Measurements from ENCODE around the gene RB1.

DNA sequence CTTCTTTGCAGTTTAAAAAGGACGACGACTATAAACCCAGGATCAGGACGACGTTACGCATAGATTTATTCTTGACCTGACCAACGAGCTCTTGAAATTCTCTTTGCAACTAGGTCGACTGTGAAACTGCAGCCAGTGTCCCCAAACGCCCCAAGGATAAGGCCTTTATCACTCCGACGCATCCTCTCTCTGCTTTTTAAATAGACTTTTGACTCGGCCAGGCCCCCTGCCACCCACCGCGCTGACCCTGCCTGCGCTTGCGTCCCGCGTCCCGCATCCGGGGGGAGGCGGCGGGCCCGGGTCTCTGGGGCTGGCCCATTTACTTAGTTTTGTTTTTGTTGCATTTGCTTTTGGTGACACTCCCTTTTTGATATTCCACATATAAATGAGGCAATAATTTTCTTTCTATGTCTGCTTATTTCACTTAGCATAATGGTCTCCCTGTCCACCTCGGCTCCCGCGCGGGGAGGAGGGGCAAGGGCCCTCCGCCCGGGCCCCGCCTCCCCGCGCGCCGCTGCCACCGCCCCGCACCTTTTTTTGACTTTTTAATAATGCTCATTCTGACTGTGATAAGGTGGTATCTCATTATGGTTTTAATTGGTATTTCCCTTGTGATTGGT lies 17.4 kb downstream of the RB1 start:
- TF ChIP-seq, protein P1, sequence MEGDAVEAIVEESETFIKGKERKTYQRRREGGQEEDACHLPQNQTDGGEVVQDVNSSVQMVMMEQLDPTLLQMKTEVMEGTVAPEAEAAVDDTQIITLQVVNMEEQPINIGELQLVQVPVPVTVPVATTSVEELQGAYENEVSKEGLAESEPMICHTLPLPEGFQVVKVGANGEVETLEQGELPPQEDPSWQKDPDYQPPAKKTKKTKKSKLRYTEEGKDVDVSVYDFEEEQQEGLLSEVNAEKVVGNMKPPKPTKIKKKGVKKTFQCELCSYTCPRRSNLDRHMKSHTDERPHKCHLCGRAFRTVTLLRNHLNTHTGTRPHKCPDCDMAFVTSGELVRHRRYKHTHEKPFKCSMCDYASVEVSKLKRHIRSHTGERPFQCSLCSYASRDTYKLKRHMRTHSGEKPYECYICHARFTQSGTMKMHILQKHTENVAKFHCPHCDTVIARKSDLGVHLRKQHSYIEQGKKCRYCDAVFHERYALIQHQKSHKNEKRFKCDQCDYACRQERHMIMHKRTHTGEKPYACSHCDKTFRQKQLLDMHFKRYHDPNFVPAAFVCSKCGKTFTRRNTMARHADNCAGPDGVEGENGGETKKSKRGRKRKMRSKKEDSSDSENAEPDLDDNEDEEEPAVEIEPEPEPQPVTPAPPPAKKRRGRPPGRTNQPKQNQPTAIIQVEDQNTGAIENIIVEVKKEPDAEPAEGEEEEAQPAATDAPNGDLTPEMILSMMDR (IDR thresholded peaks at IDR 0.05; ENCODE audit: extremely low read depth in 1 of 2, insufficient read depth in 1 of 2, low read depth in 1 of 2, low read length in 2 of 2): no peak
- TF ChIP-seq, protein P2, sequence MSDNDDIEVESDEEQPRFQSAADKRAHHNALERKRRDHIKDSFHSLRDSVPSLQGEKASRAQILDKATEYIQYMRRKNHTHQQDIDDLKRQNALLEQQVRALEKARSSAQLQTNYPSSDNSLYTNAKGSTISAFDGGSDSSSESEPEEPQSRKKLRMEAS (IDR thresholded peaks at IDR 0.05; ENCODE audit: insufficient read depth, insufficient read length): no peak
- TF ChIP-seq POLR2AphosphoS5 (IDR thresholded peaks at IDR 0.05; ENCODE audit: insufficient read depth, low read depth, low read length) (no peak), EZH2 (IDR thresholded peaks at IDR 0.05; ENCODE audit: borderline replicate concordance, low read depth, low read length, severe bottlenecking) (no peak), MYC (IDR thresholded peaks at IDR 0.05; ENCODE audit: low read depth, low read length) (no peak), POLR2A (IDR thresholded peaks at IDR 0.05; ENCODE audit: low read depth, low read length) (no peak), FOS (IDR thresholded peaks at IDR 0.05; ENCODE audit: borderline replicate concordance, insufficient read depth, low read length) (no peak), JUN (IDR thresholded peaks at IDR 0.05; ENCODE audit: borderline replicate concordance, insufficient read depth, insufficient read length, low read depth) (no peak), GATA2 (IDR thresholded peaks at IDR 0.05; ENCODE audit: insufficient read depth, insufficient read length, low read depth, low read length) (no peak)

All from endothelial cell of umbilical vein (primary cell).